ENCODE data around the gene ASIC2.

ASIC2 gene

GRCh38 chr17:33135691-33136090, 157.4 kb downstream of the ASIC2 start:
- no peak overlapping the region for H3K4me3 ChIP-seq (ENCODE audit: low read length)

DNA sequence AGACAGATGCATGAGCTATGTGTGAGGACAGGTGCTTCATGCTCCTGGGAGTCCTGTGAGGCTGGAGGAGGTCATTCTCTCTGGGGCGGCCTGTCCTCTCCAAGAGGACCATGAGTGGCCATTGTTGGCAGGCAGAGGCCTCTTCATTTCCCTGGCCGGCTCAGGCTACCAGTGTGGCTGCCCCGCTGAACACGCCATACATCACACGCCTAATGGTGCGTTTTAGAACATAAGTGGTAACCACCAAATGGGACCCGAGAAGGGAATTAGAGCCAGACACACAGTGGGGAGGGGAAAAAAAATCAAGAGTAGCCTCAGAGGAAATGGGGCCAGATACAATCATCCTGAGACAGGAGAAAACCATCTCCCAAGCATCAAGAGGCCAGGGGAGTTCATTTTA, 161.5 kb downstream of the ASIC2 start:
- no peak overlapping the region for H3K4me3 ChIP-seq (ENCODE audit: low read length)
- DNase-seq (ENCODE audit: low read depth, low spot score) = no peak

More at GRCh38 chr17:33135691-33136090, 157.4 kb downstream of the ASIC2 start:
- no peak for DNase-seq (ENCODE audit: low read depth, low spot score)

DNA sequence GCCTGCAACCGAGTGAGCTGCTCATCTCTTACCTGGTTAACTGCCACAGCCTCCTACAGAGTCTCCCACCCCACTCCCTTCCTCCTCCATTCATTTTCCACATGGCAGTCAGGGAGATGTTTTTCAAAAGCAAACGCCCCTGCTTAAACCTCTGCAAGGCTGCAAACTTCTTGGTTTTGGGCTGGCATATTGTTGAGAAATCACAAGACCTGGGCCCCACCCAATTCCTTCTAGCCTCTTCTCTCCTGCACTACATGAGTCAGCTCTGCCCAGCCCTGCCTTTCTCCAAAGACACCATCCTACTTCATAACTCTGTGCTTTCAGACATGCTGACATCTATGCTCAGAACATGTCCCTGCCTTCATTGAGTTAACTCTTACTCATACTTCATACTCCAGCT, 165.4 kb downstream of the ASIC2 start:
- H3K4me3 ChIP-seq (ENCODE audit: low read length) = no peak overlapping the region
- DNase-seq (ENCODE audit: low read depth, low spot score) = no peak

DNA sequence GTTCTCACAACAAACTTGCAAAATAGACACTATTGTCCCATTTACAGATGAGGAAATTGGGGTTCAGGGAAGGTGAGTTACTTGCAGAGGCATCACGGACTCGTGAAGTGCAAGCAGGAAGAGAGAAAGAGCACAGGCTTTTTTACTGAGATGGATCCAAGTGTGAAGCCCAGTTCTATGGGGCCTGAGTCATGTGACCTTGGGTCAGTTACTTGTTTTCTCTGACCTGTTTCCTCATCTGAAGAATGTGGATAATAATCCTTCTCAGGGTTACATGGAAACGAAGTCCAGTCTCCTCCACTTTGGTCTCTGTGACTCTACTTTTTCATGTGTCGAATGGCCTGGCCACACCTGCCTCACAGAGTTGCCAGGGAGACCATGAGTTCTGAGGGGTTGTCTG, 167.0 kb downstream of the ASIC2 start:
- no peak overlapping the region for H3K4me3 ChIP-seq (ENCODE audit: low read length)
- no peak for DNase-seq (ENCODE audit: low read depth, low spot score)

- H3K4me3 ChIP-seq (ENCODE audit: low read length) = no peak overlapping the region
- no peak for DNase-seq (ENCODE audit: low read depth, low spot score)
Observed at GRCh38 chr17:33125552-33125950, 167.5 kb downstream of the ASIC2 start.

DNA sequence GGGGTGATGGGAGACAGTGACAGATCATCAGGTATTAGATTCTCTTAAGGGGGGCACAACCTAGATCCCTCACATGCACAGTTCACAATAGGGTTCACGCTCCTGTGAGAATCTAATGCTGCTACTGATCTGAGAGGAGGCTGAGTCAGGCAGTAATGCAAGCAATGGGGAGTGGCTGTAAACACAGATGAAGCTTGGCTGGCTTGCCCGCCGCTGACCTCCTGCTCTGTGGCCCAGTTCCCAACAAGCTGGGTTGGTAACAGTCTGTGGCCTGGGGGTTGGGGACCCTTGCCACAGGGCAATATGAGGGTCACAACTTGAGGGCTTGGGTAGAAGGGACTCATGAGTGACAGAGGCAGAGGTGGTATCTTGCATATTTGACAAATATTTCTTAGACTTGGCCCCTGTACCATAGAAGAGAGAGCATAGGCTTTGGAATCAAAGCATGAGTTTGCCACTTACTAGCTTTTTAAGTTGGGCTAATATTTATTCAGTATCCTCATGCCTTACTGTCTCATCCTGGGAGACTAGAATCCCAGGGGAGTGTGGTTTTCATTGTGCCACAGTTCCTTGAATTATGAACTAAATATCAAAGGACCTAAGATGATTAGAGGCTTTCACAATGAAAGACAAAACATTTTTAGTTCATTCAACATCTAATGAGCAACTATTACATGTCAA, 168.1 kb downstream of the ASIC2 start:
- no peak overlapping the region for H3K4me3 ChIP-seq (ENCODE audit: low read length)
- no peak for DNase-seq (ENCODE audit: low read depth, low spot score)

GRCh38 chr17:33124185-33124584, 168.9 kb downstream of the ASIC2 start:
- no peak overlapping the region for H3K4me3 ChIP-seq (ENCODE audit: low read length)
- DNase-seq (ENCODE audit: low read depth, low spot score) = no peak

DNA sequence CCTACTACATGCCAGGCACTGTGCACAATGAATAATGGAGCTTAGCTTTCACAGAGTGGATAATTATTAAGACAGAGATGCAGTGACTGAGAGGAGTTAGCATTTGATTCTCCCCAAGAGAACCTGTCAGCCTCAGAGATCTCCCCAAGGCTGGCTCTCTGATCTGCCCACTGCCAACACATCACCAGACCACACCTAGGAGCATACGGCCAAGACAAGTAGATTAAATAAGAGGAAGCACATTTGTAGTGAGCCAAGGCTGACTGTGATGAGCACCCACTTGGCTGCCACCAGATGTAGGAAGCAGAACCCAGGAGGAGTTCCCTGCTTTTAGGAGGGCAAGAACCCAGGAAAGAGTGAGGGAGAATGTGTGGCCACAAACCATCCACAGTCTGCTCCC, 171.3 kb downstream of the ASIC2 start:
- H3K4me3 ChIP-seq (ENCODE audit: low read length) = no peak overlapping the region
- DNase-seq (ENCODE audit: low read depth, low spot score) = no peak

- no peak overlapping the region for H3K4me3 ChIP-seq (ENCODE audit: low read length)
- no peak for DNase-seq (ENCODE audit: low read depth, low spot score)
Observed at GRCh38 chr17:33121272-33121671, 171.8 kb downstream of the ASIC2 start.

- DNase-seq (ENCODE audit: low read depth, low spot score) = no peak
- no peak overlapping the region for H3K4me3 ChIP-seq (ENCODE audit: low read length)
Observed at GRCh38 chr17:33120103-33120502, 173.0 kb downstream of the ASIC2 start.

DNA sequence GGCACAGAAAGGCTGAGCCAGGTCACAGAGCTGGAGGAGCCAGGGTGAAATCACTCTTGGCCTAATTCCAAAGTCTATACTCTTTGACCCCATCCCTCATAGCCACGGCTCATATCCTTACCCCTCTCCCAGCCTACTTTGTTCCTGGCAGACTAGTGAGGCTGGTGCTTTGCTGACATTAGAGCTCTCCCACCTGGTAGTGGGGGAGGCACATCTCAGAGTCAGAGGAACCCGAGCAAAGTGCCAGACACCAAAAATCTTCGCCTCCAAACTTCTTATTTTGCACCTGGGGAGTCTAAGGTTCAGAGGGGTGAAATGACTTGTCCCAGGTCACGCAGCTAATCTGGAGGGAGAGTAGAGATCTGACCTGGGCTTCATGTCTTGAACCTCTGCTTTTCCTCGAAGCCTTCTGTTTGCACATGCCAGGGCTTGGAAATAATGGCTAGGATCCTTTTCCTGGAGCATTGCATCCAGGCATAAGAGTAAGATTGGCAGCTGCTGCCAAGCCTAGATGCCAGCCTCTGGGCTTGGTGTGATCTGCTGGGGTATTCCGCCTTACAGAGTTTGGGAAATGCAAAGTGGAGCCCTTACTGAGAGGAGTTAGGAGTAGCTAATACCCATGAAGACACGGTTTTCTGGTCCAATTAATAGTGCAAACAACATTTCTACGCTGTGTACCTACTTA, 174.6 kb downstream of the ASIC2 start:
- H3K4me3 ChIP-seq (ENCODE audit: low read length) = no peak overlapping the region
- DNase-seq (ENCODE audit: low read depth, low spot score) = no peak

DNA sequence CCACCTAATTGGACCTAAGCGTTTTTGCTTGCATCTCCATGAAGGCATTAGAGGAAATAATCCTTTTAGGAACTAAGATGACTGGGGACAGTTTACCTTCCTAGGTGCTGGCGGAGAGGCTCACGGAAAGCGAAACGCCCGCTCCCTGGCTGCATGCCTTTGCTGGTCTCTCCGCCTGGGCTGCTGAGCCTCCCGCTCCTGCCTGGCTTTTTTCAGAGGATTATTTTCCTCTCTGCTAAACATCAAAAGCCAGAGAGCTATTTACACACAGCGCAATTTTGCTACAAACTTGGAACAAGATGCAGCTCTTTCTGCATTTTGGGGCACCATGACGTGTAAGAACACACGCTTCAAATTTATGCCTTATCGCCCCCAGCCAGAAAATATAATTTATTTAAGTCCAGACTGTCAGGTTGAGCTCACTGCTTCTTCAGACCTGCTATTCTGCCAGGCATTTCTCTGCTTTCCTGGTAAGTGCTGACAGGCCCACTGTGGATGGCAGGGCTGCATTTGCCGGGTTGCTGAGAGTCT, 177.0 kb downstream of the ASIC2 start:
- no peak for DNase-seq (ENCODE audit: low read depth, low spot score)
- no peak overlapping the region for H3K4me3 ChIP-seq (ENCODE audit: low read length)

GRCh38 chr17:33115366-33115765, 177.7 kb downstream of the ASIC2 start:
- no peak for DNase-seq (ENCODE audit: low read depth, low spot score)
- H3K4me3 ChIP-seq (ENCODE audit: low read length) = no peak overlapping the region

DNA sequence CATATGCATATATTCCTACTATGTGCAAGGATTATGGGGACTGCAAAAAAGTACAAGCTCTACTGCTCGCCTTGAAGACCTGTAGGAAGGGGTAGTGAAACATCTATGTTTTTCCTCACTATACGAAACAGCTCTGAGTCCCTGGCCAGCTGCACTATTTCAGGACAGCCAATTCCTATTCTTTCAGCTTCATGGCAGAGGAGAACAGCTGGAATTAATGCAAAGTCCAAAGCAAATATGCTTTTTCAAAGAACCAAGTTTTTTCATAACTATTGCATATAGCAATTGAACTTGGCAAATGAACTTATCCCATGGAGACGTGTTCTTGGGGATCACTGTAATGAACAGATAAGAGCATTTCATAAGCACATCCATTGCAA, 179.1 kb downstream of the ASIC2 start:
- no peak overlapping the region for H3K4me3 ChIP-seq (ENCODE audit: low read length)
- DNase-seq (ENCODE audit: low read depth, low spot score) = no peak

- H3K4me3 ChIP-seq (ENCODE audit: low read length) = no peak overlapping the region
- DNase-seq (ENCODE audit: low read depth, low spot score) = peak; percentile 1
Observed at GRCh38 chr17:33113276-33113990, 179.7 kb downstream of the ASIC2 start.

DNA sequence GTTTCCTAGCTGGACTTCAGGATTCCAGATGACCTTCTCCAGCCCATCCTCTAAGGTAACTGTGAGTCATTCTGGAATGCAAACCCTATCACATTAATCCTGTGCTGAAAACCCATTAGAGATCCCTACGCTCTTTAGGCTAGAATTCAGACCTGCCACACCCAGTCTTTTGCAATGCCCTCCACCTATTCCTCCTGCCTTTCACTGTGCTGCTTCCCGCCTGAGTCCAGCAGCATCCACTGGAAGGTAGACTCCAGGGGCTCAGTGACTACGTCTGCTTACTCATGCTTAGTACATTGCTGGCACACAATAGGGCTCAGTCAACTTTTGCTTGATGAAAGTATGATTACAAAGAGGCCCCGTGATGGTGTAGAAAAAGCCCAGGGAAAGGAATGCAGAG, 180.3 kb downstream of the ASIC2 start:
- H3K4me3 ChIP-seq (ENCODE audit: low read length) = no peak overlapping the region
- DNase-seq (ENCODE audit: low read depth, low spot score) = no peak

DNA sequence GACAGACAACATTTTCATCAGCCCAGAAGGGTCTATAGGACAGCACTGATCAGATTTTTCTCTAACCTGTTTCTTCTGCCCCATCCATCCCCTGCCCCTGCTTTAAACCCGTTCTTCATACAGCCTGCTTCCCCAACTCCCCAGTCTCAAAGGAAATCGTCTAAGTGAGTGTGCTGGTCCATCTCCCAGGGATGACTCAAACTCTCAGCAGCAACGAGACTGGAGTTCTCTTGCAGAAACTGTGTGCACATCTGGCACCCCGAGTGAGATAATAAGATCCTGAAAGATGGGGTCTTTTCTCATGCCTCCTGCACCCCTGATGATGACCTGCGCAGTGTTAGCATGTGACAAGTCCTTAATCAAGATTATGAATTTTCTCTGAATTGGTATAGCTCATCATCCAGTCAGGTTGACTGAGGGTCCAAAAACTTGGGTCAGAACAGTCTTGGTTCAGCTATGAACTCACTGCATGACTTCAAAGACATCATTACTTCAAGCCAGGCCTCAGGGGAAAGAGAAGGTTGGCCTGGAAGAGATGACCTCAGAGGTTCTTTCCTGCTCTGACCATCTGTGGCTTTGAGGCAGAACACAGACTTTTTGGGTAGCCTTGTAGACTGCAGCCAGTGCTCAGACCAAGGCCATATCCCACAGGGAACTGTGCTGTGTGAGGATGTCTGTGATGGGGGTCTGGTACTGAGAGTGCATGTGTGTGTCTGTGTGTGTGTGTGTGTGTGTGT, 183.6 kb downstream of the ASIC2 start:
- H3K4me3 ChIP-seq (ENCODE audit: low read length) = no peak overlapping the region
- no peak for DNase-seq (ENCODE audit: low read depth, low spot score)

GRCh38 chr17:33106525-33107165, 186.4 kb downstream of the ASIC2 start:
- DNase-seq (ENCODE audit: low read depth, low spot score) = no peak
- H3K4me3 ChIP-seq (ENCODE audit: low read length) = no peak overlapping the region

- H3K4me3 ChIP-seq (ENCODE audit: low read length) = no peak overlapping the region
Observed at GRCh38 chr17:33105911-33106310, 187.2 kb downstream of the ASIC2 start.

More at GRCh38 chr17:33105911-33106310, 187.2 kb downstream of the ASIC2 start:
- no peak for DNase-seq (ENCODE audit: low read depth, low spot score)

Measured in Jurkat, Clone E6-1 (cell line).